Ramos (cell line): Measurements from ENCODE around the gene NR2F6.

Experiments
- in situ Hi-C: fragments of 300-500 bp; cut with MboI; formaldehyde crosslinking; loops from one replicate; pipeline ENCODE4 v1.14.3; 2022; ENCODE audit warnings: low sequenced_read_pairs; ENCODE audit not compliant: unreplicated experiment

Gene NR2F6

GRCh38 chr19:17266026-17266425 lies 20.3 kb upstream of the NR2F6 start:
- in situ Hi-C loops: no loop called here

GRCh38 chr19:17264641-17264979 lies 18.9 kb upstream of the NR2F6 start, which contains the start of gene USHBP1:
USHBP1 (minus strand) TSS chr19:17264745; CDS start chr19:17264299, 446 bp downstream.
- in situ Hi-C loops: no loop called here

- in situ Hi-C loops: no loop called here
These were observed 18.3 kb upstream of the NR2F6 start for GRCh38 chr19:17263712-17264640.

- in situ Hi-C loops: no loop called here
These were observed 16.8 kb upstream of the NR2F6 start for GRCh38 chr19:17262557-17262956.

GRCh38 chr19:17260842-17261325 lies 15.2 kb upstream of the NR2F6 start:
- in situ Hi-C loops: no loop called here

GRCh38 chr19:17259934-17260333 lies 14.2 kb upstream of the NR2F6 start:
- in situ Hi-C loops: no loop called here

- in situ Hi-C loops: no loop called here
These were observed 13.5 kb upstream of the NR2F6 start for GRCh38 chr19:17259118-17259780.

GRCh38 chr19:17256130-17256529 lies 10.4 kb upstream of the NR2F6 start:
- in situ Hi-C loops: no loop called here

- in situ Hi-C loops: no loop called here
These were observed 9.5 kb upstream of the NR2F6 start for GRCh38 chr19:17255150-17255621.

- in situ Hi-C loops: no loop called here
These were observed 8.9 kb upstream of the NR2F6 start for GRCh38 chr19:17254636-17255035.

GRCh38 chr19:17249887-17250548 lies 4.3 kb upstream of the NR2F6 start:
- in situ Hi-C loops: no loop called here

- in situ Hi-C loops: no loop called here
These were observed 2.5 kb upstream of the NR2F6 start for GRCh38 chr19:17248011-17248776.

- in situ Hi-C loops: no loop called here
These were observed 1.1 kb upstream of the NR2F6 start for GRCh38 chr19:17246681-17247425.

GRCh38 chr19:17244618-17245534 lies 843 bp downstream of the NR2F6 start:
- in situ Hi-C loops: no loop called here

GRCh38 chr19:17243830-17244617 lies 1.7 kb downstream of the NR2F6 start:
- in situ Hi-C loops: no loop called here

GRCh38 chr19:17243211-17243829 lies 2.4 kb downstream of the NR2F6 start:
- in situ Hi-C loops: no loop called here
